Endodermal cell (in vitro differentiated cells): ENCODE measurements around the gene DPP10. TPM values are rescaled to one million over a fixed set of nuclear protein-coding genes. Genes with fewer than 3 reads are reported as not detected.

Experiments used
- DNase-seq: peaks from one replicate; pipeline ENCODE4 v3.0.0-alpha.2; 2017
- H3K27ac ChIP-seq: 2 replicates; pipeline ENCODE4 v1.5.1; 2013; ENCODE audit warnings: mild to moderate bottlenecking, low read depth, low read length, moderate library complexity
- H3K27me3 ChIP-seq: 2 replicates; pipeline ENCODE4 v1.6.1; 2013; ENCODE audit warnings: mild to moderate bottlenecking, low read length, moderate library complexity; ENCODE audit not compliant: insufficient read depth, control insufficient read depth, poor library complexity, severe bottlenecking
- H3K36me3 ChIP-seq: 2 replicates; pipeline ENCODE4 v1.7.0; 2013; ENCODE audit warnings: mild to moderate bottlenecking, low read length, moderate library complexity; ENCODE audit not compliant: control insufficient read depth, insufficient read depth
- H3K4me1 ChIP-seq: one replicate; pipeline ENCODE4 v1.7.0; 2013; ENCODE audit warnings: low read length; ENCODE audit not compliant: control insufficient read depth, insufficient read depth
- H3K4me3 ChIP-seq: 2 replicates; pipeline ENCODE4 v1.5.1; 2013; ENCODE audit warnings: mild to moderate bottlenecking, low read length, moderate library complexity
- H3K9ac ChIP-seq: 2 replicates; pipeline ENCODE4 v1.6.1; 2013; ENCODE audit warnings: mild to moderate bottlenecking, low read length, moderate library complexity; ENCODE audit not compliant: poor library complexity, severe bottlenecking; ENCODE audit errors: extremely low read depth
- H3K9me3 ChIP-seq: 2 replicates; pipeline ENCODE4 v1.6.1; 2013; ENCODE audit warnings: mild to moderate bottlenecking, low read length, moderate library complexity; ENCODE audit not compliant: control insufficient read depth
- H3K27ac Mint-ChIP-seq: 2 replicates; pipeline ENCODE4 v1.8.0; 2020; ENCODE audit warnings: mixed read lengths
- H3K27me3 Mint-ChIP-seq: 2 replicates; pipeline ENCODE4 v1.8.0; 2021; ENCODE audit warnings: mild to moderate bottlenecking, mixed read lengths; ENCODE audit not compliant: insufficient read depth
- H3K36me3 Mint-ChIP-seq: 2 replicates; pipeline ENCODE4 v1.8.0; 2020; ENCODE audit warnings: low read depth, mixed read lengths
- H3K4me1 Mint-ChIP-seq: 2 replicates; pipeline ENCODE4 v1.8.0; 2020; ENCODE audit warnings: mixed read lengths
- H3K4me3 Mint-ChIP-seq: 2 replicates; pipeline ENCODE4 v1.8.0; 2020; ENCODE audit warnings: mild to moderate bottlenecking, moderate library complexity, mixed read lengths
- H3K9me3 Mint-ChIP-seq: 2 replicates; pipeline ENCODE4 v1.8.0; 2020; ENCODE audit warnings: mild to moderate bottlenecking, mixed read lengths
- WGBS, 2 experiments: methylation state at CpG; one replicate each; pipeline versions ENCODE4 v1.1.5 to v1.1.7; 2013; ENCODE audit warnings: missing lambda C conversion rate in 2 of 2, mixed read lengths in 1 of 2; ENCODE audit not compliant: insufficient coverage in 1 of 2, insufficient read length in 1 of 2; 5-methylcytosine and 5-hydroxymethylcytosine counted together
- total RNA-seq, 2 donors: library from RNA; stranded (reverse); fragmentation: NEBNext Ultra II Directional in 1 of 2; extraction: Animal tissue kit (Norgen Biotek cat#: 25700) in 1 of 2; gene quantifications; 2 replicates in 1 of 2; 3 replicates in 1 of 2; pipeline ENCODE4 v1.2.1, GENCODE V29; 2021
- TF ChIP-seq, protein P1 (sequence below): fragments of 200-600 bp; sonication (generic); conservative IDR thresholded peaks from 2 replicates; pipeline ENCODE4 v1.5.0; 2021; ENCODE audit warnings: antibody characterized with exemption, mild to moderate bottlenecking

DPP10 gene
- total RNA-seq, 2 donors from 2014 or later: 8.2 to 19.2 TPM

DNA sequence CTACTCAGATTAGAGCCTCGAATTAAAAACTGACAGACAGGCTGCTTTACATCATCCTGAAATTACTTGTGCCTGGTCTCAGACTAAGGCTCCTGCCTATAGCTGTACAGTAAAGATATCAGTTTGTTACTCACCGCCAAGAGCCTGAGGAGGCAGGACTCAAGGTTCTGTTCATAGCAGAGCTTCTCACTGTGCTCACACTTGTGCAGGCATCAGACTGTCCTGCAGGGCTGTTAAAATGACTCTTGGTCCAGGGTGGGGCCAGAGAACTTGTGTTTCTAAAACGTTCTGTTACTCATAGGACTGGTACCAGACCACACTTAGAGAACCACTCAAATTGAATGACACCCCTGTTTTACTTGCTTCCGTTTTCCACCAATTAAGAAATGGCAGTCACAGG is 310.0 kb downstream of the DPP10 start:
- H3K4me3 Mint-ChIP-seq: no peak overlapping the region
- peaks cover 1% of the 10 kb centered on the region for H3K9me3 Mint-ChIP-seq
- Histone ChIP-seq H3K9me3 (no peaks in the 10 kb centered on the region), H3K27me3 (no peaks in the 10 kb centered on the region), H3K4me1 (no peaks in the 10 kb centered on the region), H3K36me3 (no peaks in the 10 kb centered on the region), H3K27ac (no peak overlapping the region), H3K4me3 (no peak overlapping the region), H3K9ac (no peak overlapping the region)
- WGBS, 2 experiments: 84 to 95% methylated on average over 3 to 4 of the region's 4 CpGs
- H3K27me3 Mint-ChIP-seq: no peaks in the 10 kb centered on the region
- H3K4me1 Mint-ChIP-seq: no peaks in the 10 kb centered on the region
- DNase-seq: no peak
- TF ChIP-seq, protein P1, sequence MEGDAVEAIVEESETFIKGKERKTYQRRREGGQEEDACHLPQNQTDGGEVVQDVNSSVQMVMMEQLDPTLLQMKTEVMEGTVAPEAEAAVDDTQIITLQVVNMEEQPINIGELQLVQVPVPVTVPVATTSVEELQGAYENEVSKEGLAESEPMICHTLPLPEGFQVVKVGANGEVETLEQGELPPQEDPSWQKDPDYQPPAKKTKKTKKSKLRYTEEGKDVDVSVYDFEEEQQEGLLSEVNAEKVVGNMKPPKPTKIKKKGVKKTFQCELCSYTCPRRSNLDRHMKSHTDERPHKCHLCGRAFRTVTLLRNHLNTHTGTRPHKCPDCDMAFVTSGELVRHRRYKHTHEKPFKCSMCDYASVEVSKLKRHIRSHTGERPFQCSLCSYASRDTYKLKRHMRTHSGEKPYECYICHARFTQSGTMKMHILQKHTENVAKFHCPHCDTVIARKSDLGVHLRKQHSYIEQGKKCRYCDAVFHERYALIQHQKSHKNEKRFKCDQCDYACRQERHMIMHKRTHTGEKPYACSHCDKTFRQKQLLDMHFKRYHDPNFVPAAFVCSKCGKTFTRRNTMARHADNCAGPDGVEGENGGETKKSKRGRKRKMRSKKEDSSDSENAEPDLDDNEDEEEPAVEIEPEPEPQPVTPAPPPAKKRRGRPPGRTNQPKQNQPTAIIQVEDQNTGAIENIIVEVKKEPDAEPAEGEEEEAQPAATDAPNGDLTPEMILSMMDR: no peak
- no peak overlapping the region for H3K27ac Mint-ChIP-seq
- no peaks in the 10 kb centered on the region for H3K36me3 Mint-ChIP-seq

DNA sequence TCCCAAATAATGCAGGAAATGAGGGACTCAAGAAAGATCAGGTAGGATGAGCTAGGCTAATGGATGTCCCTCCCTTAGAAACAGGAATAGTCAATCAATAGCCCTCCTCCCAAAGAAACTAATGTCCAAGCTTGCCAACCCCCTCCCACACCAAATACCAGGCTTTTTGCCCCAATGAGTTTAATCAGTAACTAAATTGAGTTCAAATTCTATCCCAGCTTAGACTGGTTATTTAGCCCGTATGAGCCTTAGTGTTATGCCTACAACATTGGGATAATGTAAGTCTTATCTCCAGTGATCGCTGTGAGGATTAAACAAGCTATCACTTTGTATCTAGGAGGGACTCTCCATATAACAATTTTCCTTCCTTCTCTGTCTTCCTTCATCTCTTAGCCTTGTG is 310.7 kb downstream of the DPP10 start:
- Mint-ChIP-seq H3K27ac (no peak overlapping the region), H3K27me3 (peaks cover 2% of the 10 kb centered on the region), H3K4me3 (no peak overlapping the region), H3K36me3 (no peaks in the 10 kb centered on the region), H3K9me3 (peaks cover 1% of the 10 kb centered on the region), H3K4me1 (no peaks in the 10 kb centered on the region)
- Histone ChIP-seq H3K9me3 (no peaks in the 10 kb centered on the region), H3K4me3 (no peak overlapping the region), H3K9ac (no peak overlapping the region), H3K4me1 (no peaks in the 10 kb centered on the region), H3K27ac (no peak overlapping the region), H3K36me3 (no peaks in the 10 kb centered on the region), H3K27me3 (no peaks in the 10 kb centered on the region)
- WGBS, 2 experiments: 97 to 100% methylated on average over 1 to 2 of the region's 2 CpGs
- TF ChIP-seq, protein P1: no peak
- no peak for DNase-seq

DNA sequence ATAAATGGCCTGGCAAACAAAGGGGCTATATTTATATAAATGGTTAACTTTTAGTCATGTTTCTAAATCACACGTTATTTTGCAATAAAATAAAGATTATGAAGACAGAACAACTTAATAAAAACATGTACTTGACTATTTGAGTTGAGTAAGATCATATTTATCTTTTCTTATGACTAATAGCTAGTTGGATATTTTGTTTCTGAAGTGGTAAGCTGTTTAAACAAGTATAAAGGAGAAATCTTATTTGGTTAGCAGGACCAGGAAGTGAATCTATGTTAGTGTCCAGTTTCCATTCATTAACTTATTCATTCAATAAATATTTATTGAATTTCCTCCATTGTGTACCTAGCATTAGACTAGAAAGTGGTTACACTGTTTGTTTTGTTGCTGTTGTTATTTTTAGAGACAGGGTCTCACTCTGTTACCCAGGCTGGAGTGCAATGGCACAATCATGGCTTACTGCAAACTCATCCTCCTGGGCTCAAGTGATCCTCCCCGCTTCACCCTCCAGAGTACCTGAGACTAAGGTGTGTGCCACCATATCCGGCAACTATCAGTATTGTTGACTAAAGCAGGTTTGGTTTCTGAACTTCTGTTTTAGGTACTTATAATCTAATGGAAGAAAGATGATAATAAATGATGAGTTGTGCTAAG is 312.6 kb downstream of the DPP10 start:
- DNase-seq: no peak
- no peaks in the 10 kb centered on the region for H3K9me3 Mint-ChIP-seq
- H3K4me1 Mint-ChIP-seq: no peaks in the 10 kb centered on the region
- H3K27ac ChIP-seq: no peak overlapping the region
- H3K9me3 ChIP-seq: no peaks in the 10 kb centered on the region
- H3K36me3 Mint-ChIP-seq: no peaks in the 10 kb centered on the region
- WGBS, 2 experiments: 88 to 97% methylated on average over 2 of the region's 3 CpGs
- no peak overlapping the region for H3K4me3 Mint-ChIP-seq
- TF ChIP-seq, protein P1: no peak
- no peak overlapping the region for H3K9ac ChIP-seq
- H3K4me3 ChIP-seq: no peak overlapping the region
- H3K36me3 ChIP-seq: no peaks in the 10 kb centered on the region
- H3K27ac Mint-ChIP-seq: no peak overlapping the region
- no peaks in the 10 kb centered on the region for H3K4me1 ChIP-seq
- H3K27me3 Mint-ChIP-seq: peaks cover 2% of the 10 kb centered on the region
- H3K27me3 ChIP-seq: no peaks in the 10 kb centered on the region
